GM12875 (cell line): ENCODE results near the gene PSD.

ENCODE experiments used
- H3K4me3 ChIP-seq: one replicate; pipeline ENCODE4 v1.5.1; 2011; ENCODE audit warnings: low read depth, low read length, control low read depth
- TF ChIP-seq, protein P1 (sequence below): IDR thresholded peaks from 2 replicates; pipeline ENCODE4 v1.5.1; 2011; ENCODE audit warnings: low read depth, mild to moderate bottlenecking, control low read depth, inconsistent platforms, low read length, moderate library complexity, borderline replicate concordance; ENCODE audit not compliant: insufficient read depth

Gene PSD

DNA sequence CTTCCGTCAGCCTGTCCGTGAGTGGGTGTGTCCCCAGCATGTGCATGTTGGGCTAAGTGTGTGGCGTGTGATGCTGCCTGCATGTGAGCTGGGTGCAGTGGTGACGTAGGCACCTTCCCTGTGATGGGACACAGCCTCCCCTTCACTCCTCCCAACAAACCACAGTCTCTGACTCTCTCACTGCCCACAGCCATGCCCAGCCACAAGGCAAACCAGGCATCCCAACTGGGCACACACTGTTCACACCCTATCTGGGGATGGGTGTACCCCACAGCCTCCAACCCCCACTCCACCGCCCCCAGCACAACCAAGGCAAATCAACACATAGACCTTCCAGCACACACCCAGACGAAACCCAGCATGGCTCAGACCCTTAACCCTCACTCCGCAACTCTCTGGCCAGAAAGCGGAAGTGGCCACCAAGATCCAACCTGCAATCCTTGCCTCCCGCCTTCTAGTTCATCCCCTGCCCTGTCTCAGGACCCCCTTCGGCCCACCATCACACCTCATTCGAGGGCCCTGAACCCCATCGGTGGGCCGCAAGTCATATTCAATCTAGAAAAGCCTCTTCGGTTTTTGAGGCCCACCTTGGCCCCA lies 10.4 kb downstream of the PSD start:
- TF ChIP-seq, protein P1, sequence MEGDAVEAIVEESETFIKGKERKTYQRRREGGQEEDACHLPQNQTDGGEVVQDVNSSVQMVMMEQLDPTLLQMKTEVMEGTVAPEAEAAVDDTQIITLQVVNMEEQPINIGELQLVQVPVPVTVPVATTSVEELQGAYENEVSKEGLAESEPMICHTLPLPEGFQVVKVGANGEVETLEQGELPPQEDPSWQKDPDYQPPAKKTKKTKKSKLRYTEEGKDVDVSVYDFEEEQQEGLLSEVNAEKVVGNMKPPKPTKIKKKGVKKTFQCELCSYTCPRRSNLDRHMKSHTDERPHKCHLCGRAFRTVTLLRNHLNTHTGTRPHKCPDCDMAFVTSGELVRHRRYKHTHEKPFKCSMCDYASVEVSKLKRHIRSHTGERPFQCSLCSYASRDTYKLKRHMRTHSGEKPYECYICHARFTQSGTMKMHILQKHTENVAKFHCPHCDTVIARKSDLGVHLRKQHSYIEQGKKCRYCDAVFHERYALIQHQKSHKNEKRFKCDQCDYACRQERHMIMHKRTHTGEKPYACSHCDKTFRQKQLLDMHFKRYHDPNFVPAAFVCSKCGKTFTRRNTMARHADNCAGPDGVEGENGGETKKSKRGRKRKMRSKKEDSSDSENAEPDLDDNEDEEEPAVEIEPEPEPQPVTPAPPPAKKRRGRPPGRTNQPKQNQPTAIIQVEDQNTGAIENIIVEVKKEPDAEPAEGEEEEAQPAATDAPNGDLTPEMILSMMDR, result no peak
- no peak overlapping the region for H3K4me3 ChIP-seq

- H3K4me3 ChIP-seq, result no peak overlapping the region
- TF ChIP-seq, protein P1, result no peak
Measured at GRCh38 chr10:102407425-102408130, 11.0 kb downstream of the PSD start.

DNA sequence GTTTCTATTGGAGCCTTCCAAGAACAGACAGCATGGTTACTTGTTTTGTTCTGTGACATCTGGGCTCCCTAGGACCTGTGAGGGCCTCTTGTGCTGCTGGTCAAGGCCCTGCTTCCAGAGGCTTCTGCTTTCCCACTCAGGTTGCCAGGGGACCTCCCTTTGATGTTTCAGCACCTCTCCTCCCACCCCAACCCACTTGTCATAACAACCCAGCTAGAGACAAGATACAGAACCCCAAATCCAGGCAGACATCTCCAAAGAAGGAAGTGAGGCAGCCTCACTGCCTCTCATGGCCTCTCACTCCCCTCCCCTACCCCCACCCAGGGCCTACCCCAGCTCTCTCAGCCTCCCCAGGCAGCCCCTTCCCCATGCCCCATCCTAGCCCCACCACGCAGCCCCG lies 11.8 kb downstream of the PSD start:
- TF ChIP-seq, protein P1, result no peak
- no peak overlapping the region for H3K4me3 ChIP-seq

DNA sequence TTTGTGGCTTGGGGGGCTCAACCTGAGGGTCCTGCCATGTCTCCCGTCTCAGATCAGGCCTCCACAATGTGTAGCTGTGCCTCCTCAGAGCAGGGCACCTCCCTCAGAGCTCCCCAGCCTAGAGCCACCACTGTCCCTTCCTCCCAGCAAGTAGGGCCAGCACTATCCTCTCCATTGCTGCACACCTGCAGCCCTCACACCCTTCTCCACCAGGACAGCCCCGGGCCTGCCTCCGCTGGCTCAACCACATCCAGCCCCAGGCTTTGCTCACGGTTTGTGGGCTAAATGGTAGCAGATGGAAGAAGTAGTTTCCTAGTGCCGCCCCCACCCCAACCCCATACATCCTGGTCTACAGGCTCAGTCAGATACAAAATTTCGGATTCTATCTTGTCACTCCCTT lies 13.0 kb downstream of the PSD start:
- H3K4me3 ChIP-seq, result no peak overlapping the region
- TF ChIP-seq, protein P1, result no peak

DNA sequence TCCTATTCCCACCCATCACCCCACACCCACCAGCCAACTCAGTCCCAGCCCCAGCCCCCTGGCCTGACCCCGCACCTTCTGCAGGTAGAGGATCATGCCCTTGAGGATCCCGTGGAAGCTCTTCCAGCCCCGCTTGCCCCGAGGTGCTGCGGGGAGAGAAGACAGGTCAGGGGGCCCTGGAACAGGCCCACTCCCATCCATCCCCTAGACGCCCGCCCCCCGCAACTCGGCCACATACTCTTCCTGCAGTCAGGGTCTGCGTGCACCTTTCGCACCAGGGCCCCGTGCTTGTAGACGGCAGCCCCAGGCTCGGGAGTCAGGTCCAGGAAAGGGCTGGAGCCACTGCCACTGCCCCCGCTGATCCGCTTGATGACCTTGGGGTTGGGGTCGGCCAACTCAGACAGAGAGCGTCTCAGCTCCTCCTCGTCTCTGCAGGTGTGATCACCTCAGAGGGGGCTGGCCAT lies 13.4 kb downstream of the PSD start:
- no peak overlapping the region for H3K4me3 ChIP-seq
- TF ChIP-seq, protein P1, result no peak

- H3K4me3 ChIP-seq, result no peak overlapping the region
- TF ChIP-seq, protein P1, result no peak
Measured at GRCh38 chr10:102404361-102405107, 14.1 kb downstream of the PSD start.
